HepG2 (cell line): ENCODE measurements around the gene SPRED2. TPM values are rescaled to one million over a fixed set of nuclear protein-coding genes. Genes with fewer than 3 reads are reported as not detected.
A peak's percentile ranks its signal among the peaks of the same experiment; 100 is the strongest.

Source experiments
- GLMP ChIP-seq: sonication (generic); formaldehyde crosslinking; IDR thresholded peaks from 2 replicates; pipeline ENCODE4 v1.9.0; 2021; ENCODE audit warnings: missing genetic modification reagents, mild to moderate bottlenecking, borderline replicate concordance
- GTF3A ChIP-seq: sonication (generic); formaldehyde crosslinking; conservative IDR thresholded peaks from 2 replicates; pipeline ENCODE4 v1.4.0; 2020; ENCODE audit warnings: mild to moderate bottlenecking, missing genetic modification reagents
- KLF11 ChIP-seq: IDR thresholded peaks from 2 replicates; pipeline ENCODE4 v1.6.1; 2016; ENCODE audit warnings: missing compliant biosample characterization
- NR2C2 ChIP-seq: sonication (generic); formaldehyde crosslinking; IDR thresholded peaks from 2 replicates; pipeline ENCODE4 v1.4.0; 2020; ENCODE audit warnings: missing genetic modification reagents, mild to moderate bottlenecking, moderate library complexity, borderline replicate concordance
- ONECUT2 ChIP-seq: sonication (generic); formaldehyde crosslinking; IDR thresholded peaks from 2 replicates; pipeline ENCODE4 v1.4.0; 2020; ENCODE audit warnings: missing genetic modification reagents
- ZFP41 ChIP-seq: sonication (generic); formaldehyde crosslinking; IDR thresholded peaks from 2 replicates; pipeline ENCODE4 v1.4.0; 2020; ENCODE audit warnings: mild to moderate bottlenecking, missing genetic modification reagents, borderline replicate concordance
- ZMYM2 ChIP-seq: sonication (generic); formaldehyde crosslinking; IDR thresholded peaks from 2 replicates; pipeline ENCODE4 v1.8.0; 2022; ENCODE audit warnings: mild to moderate bottlenecking, missing genetic modification reagents
- ZNF639 ChIP-seq: conservative IDR thresholded peaks from 2 replicates; pipeline ENCODE4 v1.6.1; 2018; ENCODE audit warnings: missing genetic modification reagents
- polyA plus RNA-seq, 8 experiments: library from polyadenylated mRNA; depleted of rRNA in 3 of 8; stranded (reverse) in 7 of 8; unstranded in 1 of 8; fragments of >200 nt; fragmentation: Illumina TruSeq in 4 of 8; extraction: Trizol in 4 of 8; gene quantifications; 2 replicates each; pipeline versions ENCODE4 v1.2.1 to v1.2.3, GENCODE V29; 2011 to 2016; ENCODE audit warnings: low read depth in 4 of 8, missing spikeins in 1 of 8, mixed read lengths in 1 of 8; ENCODE audit not compliant: insufficient read depth in 1 of 8
- total RNA-seq, 5 experiments: library from RNA; depleted of rRNA; stranded (reverse); fragments of >200 nt; fragmentation: Illumina TruSeq; extraction: Trizol; gene quantifications; 2 replicates each; pipeline ENCODE4 v1.2.3, GENCODE V29; 2016; ENCODE audit warnings: low read depth in 1 of 5
- TF ChIP-seq, protein P1 (sequence below): sonication (generic); formaldehyde crosslinking; IDR thresholded peaks from 2 replicates; pipeline ENCODE4 v1.4.0; 2020; ENCODE audit warnings: missing genetic modification reagents, mild to moderate bottlenecking, borderline replicate concordance

Gene SPRED2
- total and polyA plus RNA-seq, 2 of the 13 experiments (the other 11 are each of a cell fraction or from before 2014, with no cell fraction given) = 13.0 to 37.0 TPM

- TF ChIP-seq, protein P1, sequence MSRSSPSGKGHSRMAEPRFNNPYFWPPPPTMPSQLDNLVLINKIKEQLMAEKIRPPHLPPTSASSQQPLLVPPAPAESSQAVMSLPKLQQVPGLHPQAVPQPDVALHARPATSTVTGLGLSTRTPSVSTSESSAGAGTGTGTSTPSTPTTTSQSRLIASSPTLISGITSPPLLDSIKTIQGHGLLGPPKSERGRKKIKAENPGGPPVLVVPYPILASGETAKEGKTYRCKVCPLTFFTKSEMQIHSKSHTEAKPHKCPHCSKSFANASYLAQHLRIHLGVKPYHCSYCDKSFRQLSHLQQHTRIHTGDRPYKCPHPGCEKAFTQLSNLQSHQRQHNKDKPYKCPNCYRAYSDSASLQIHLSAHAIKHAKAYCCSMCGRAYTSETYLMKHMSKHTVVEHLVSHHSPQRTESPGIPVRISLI (CRISPR knock-in tag) = peak; percentile 86; the same call in 1 of the 2 replicates
- TF ChIP-seq ZMYM2 (peak; percentile 88), KLF11 (CRISPR knock-in tag) (peak; percentile 77; the same call in 1 of the 2 replicates), ZFP41 (CRISPR knock-in tag) (no peak), GTF3A (CRISPR knock-in tag) (no peak), NR2C2 (peak; percentile 75; the same call in 1 of the 2 replicates), GLMP (CRISPR knock-in tag) (no peak), ONECUT2 (CRISPR knock-in tag) (0 out of 2 replicates have a peak, but pooled peaks have one; percentile 71), ZNF639 (CRISPR knock-in tag) (peak; percentile 87)
Measured at GRCh38 chr2:65373365-65373918, 59.0 kb downstream of the SPRED2 start (continued).
